Measurements from ENCODE around the gene TFRC.
"Not testable (repeated sequence)": the region's sequence is repeated elsewhere in the genome, so short reads cannot be mapped to it uniquely, and the experiment has no call there.

Gene TFRC

GRCh38 chr3:196081834-196082618, at the start of gene TFRC:
Gene TFRC, minus strand, starts transcription at chr3:196082090. Its CDS starts 4,991 bp downstream, at chr3:196077099.
- peak; percentile 95 to 96 for DNase-seq

DNA sequence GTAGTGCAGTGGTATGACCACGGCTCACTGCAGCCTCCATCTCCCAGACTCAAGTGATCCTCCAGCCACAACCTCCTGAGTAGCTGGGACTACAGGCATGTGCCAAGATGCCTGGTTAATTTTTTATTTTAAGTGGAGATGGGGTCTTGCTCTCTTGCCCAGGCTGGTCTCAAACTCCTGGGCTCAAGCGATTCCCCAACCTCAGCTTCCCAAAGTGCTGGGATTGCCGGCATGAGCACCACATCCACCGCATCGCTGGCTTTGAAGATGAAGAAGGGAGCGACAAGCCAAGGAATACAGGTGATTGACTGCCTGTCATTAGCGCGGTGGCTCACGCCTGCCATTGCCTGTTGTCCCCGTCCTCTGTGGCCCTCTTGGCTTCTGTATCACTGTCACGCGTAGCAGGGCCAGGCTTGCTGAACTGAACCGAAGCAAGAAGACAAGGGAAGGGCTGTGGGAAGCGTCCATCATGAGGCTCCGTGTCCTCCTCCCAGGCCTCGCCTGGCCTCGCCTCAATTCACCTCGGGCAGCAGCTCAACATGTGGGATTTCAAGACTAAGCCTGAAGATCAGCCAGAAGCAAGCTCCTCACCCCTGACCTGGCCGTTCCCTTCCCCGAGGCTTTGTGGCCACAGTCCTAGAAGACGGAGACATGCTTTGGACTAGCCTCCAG, 46.4 kb upstream of the TFRC start:
- no peak for DNase-seq

DNA sequence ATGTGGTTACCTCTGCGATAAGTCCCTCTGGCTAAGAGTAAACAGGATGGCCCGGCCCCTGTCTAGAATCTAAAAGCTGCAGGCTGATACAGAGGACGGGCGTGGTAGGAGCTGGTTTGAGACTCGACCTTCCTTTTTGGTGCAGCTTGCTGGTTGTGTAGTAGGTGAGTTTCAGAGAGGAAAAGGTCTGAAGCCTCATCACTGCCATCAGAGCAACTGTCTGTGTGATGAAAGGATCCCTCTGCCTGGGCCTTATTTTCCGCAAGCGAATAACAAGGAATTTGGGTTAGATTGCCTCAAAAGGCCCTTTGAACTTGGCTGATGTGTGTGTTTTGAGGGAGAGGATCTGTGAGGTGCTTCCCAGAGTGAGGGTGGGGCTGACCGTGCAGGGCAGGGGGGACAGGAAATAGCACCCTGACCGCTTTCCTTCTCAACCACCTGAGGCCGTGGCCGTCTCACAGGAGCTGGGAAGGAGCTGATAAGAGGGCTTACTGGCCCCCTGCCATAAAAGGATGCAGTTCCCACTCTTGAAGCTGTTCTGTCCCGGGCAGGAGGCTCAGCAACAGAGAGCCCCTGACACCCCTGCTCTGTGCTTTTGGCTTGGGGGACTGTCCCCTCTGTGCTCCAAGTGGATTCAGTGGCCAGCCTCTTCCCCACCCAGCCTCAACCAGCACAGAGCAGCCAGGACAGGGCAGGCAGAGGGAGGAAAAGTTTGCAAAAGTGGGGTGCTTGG, 45.6 kb upstream of the TFRC start:
- DNase-seq: no peak

- DNase-seq: no peak
These were observed 42.7 kb upstream of the TFRC start for GRCh38 chr3:196124608-196125007.

- DNase-seq: no peak
These were observed 40.8 kb upstream of the TFRC start for GRCh38 chr3:196122688-196123046.

- no peak for DNase-seq
These were observed 40.3 kb upstream of the TFRC start for GRCh38 chr3:196122021-196122687.

DNA sequence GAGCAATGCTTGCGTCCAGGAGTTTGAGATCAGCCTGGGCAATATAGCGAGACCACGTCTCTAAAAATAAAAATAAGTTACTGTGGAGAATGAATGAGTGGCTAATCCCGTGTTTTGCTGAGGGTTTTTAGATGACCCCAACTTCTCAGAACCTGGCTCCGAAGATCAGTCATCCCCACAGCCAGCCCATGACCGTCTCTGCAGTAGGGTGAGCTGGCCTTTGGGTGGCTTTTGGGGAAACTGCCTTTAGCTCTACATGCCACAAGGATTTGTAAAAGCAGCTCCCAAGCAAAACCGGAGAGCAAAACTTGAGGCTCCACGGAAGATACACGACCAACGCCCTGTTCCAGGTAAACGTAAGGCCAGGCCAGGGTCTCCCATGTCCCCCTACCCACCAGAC, 39.2 kb upstream of the TFRC start:
- no peak for DNase-seq

DNA sequence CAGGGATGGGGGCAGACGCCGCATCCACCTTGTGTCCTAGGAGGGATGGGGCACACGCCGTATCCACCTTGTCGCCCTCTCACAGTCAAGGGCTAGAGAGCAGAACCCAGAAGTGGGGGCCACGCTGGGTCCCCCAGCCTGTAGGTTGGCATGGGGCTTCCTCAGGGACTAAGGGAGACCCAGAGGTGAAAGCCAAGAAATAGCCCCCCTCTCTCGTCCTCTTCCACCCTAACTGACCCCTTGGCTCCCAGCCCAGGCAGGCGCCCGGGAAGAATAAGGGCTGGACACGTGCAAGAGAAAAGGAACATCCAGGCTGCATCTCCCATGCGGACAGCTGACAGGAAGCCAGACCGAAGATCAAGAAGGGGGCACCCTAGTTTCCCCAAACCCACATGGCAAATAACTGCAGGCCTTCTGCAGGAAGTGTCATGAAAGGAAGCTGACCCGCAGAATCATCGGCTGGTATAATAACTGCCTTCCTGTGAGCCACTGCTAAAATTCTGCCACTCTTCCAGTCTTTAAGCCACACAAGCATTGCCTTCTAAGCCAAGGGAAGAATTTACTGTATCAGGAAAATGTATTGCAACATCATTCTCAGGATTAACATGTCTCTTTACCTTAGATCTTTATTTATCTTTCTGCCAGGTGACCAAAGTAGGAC, 38.5 kb upstream of the TFRC start:
- no peak for DNase-seq

- DNase-seq: no peak
These were observed 35.9 kb upstream of the TFRC start for GRCh38 chr3:196117809-196118208.

- DNase-seq: no peak
These were observed 33.8 kb upstream of the TFRC start for GRCh38 chr3:196115678-196116083.

DNA sequence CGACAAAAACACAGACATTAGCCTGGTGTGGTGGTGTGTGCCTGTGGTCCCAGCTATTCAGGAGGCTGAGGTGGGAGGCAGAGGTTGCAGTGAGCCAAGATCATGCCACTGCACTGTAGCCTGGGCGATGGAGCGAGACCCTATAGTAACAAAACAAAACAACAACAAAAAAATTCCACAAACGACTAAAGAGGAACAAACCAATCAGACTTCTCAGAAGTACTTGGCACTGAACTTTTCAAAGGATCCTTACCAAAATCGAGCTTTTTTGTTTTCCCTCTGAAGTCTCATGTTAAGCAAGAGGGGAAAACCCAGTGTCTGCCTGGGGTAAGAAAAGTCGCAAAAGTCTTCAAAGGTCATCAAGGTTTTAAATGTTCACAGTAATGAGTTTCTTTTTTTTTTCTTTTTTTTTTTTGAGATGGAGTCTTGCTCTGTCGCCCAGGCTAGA, 30.1 kb upstream of the TFRC start:
- DNase-seq: peak in 1 of 2 donors; percentile 15

GRCh38 chr3:196108075-196108743, 26.3 kb upstream of the TFRC start:
- DNase-seq: no peak

- DNase-seq: not testable (repeated sequence)
These were observed 22.8 kb upstream of the TFRC start for GRCh38 chr3:196104707-196105106.

GRCh38 chr3:196098365-196098980, 16.6 kb upstream of the TFRC start:
- DNase-seq: not testable (repeated sequence)

DNA sequence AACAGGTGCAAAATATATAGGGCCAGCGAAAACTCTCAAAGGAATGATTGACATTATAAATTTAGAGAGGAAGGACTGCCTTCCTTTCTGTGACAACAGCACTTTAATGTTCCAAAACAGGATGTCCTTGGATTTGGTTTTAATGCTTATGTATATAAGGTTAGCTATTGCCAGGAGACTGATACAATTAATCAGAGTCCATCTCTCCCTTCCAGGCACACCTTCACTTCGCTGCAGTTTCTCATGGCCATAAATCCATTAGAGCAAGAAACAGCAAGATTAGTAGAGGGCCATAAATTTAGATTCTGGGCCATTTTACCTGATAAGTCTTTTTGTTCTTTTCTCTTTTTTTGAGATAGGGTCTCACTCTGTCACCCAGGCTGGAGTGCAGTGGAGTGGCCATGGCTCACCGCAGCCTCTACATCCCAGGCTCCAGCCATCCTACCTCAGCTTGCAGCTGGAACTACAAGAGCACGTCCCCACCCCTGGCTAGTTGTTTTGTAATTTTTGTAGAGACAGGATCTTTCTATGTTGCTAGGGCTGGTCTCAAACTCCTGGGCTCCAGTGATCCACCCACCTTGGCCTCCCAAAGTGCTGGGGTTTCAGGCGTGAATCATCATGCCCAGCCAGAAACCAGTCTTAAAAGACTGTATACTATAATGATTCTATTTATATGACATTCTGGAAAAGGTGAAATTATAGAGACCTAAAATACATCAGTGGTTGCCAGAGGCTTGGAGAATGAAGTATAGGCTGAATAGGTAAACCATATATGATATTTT, 15.7 kb upstream of the TFRC start:
- no peak for DNase-seq

- no peak for DNase-seq
These were observed 14.6 kb upstream of the TFRC start for GRCh38 chr3:196096382-196096953.

DNA sequence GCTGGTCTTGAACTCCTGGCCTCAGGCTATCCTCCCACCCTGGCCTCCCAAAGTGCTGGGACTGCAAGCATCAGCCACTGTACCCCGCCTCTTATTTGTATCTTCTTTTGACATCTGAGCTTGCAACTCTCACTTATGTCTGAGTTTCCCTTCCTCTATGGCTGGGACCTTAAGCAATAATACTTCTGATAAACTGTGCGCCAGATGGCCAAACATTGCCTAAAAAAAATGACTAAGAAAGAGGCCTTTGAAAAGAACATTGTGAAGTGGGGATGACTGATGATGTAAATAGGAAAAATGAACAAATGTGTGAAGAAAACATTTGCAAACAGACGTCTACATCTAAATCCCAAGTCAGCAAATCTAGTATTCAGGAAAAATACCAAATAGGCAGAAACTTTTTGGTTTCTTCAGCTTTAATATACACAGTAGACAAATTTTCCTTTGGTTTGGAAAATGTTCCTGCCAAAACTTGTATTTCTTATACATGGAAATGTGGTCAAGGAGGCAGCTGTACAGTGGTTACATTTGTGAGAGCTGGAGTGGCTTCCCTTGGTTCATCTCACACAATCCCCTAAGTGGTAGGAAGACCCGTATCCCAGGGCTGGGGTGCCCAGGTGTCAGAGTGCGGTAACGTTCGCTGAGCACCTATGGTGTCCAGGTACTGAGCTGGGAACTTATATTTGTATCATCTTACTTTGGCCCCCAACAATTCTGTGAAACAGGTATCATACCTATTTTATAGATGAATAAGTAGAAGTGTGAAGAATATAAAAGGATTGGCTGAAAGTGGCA, 11.6 kb upstream of the TFRC start:
- no peak for DNase-seq

- no peak for DNase-seq
These were observed 6.0 kb upstream of the TFRC start for GRCh38 chr3:196087906-196088305.

- no peak for DNase-seq
These were observed 705 bp upstream of the TFRC start for GRCh38 chr3:196082619-196082971.

Measured in stimulated activated CD4-positive, alpha-beta T cell treated with anti-CD3 and anti-CD28 coated beads, Interleukin-2, amount 100 ng/mL, for 48 hours (primary cell).